Skeletal muscle cell (primary cell): ENCODE measurements around the gene MSI2.

Source experiments
- DNase-seq: peaks from one replicate; pipeline ENCODE4 v3.0.0-alpha.2; 2010; ENCODE audit warnings: low read depth
- H3K4me3 ChIP-seq: 2 replicates; pipeline ENCODE4 v1.5.1; 2011; ENCODE audit warnings: low read depth, mild to moderate bottlenecking, control low read depth, low read length, moderate library complexity

Gene MSI2

DNA sequence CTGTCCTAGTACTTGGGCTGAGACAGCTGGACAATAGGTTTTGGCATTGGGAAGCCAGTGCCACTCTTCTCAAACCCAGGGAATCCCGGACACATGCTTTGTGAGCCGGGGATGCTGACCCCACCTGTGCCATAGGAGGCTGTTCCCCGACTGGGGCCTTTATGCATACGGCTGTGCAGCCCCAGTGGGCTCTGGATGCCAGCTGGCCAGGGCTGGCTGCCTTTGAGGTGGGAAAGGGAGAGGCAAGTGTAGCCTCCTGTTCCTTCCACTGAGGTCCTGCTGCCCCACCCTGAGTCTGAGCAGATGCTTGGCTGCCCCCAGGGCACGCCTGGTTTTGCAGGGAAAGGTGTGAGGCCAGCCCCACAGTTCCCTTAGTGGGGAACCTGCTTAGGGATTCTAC, 383.1 kb downstream of the MSI2 start:
- H3K4me3 ChIP-seq = no peak overlapping the region
- DNase-seq = no peak

- no peak overlapping the region for H3K4me3 ChIP-seq
- DNase-seq = no peak
Observed at GRCh38 chr17:57640079-57640478, 383.8 kb downstream of the MSI2 start.

DNA sequence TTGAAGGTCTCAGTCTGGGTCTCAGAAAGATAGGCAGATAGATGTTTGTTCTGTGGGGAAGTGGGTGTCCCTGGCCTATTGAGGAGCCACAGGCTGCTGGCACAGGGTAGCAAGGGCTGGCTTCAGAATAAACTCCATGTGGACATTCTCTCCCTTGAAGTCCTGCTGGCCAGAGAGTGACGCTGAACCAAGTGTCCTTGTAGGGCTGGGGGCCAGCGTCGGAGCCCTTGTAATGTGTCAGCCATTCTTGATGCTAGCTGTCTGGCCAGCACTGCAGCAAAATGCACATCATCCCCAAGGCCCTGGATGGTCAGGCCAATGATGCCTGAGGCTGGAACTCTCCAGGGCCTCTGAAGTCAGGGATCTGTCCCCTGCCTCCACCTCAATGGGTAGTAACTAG, 385.4 kb downstream of the MSI2 start:
- H3K4me3 ChIP-seq = no peak overlapping the region
- no peak for DNase-seq

DNA sequence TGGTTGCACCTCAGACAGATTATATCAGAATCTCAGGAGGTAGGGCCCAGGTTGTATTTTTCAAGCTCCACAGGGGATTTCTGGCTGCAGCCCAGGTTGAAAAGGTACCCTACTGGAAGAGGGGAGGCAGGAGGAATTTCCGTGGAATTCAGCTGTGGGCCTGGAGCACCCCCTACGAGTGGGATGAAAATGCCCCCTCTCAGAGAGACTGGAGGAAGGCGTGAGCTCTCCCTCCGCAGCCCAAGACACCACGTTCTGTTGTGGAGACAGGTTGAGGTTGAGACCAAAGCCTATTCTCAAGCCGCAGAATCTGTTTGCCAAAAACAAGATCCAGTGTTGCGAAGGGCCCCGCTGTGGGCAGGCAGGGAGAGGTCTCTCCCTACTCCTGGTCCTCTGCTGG, 386.7 kb downstream of the MSI2 start:
- H3K4me3 ChIP-seq = no peak overlapping the region
- no peak for DNase-seq

DNA sequence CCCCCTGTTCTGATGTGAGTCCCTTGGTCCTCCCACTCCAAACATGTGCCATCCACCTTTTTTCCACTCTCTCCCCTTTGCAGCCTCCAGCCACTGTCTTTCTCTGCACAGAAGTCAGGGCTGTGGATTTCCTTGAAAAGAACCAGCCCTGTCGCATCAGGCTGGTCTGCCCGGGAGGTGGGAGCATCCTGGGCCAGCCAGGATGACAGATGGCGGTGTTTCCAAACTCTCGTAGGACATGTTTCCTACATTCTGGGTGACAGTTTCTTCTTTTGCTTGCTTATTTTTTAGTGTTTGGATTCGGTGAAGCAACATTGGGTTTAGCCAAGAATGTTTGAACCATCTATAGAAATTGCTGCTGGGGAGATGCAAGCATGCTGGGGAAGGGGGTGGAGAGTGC, 388.0 kb downstream of the MSI2 start:
- DNase-seq = no peak
- H3K4me3 ChIP-seq = no peak overlapping the region

- no peak overlapping the region for H3K4me3 ChIP-seq
- no peak for DNase-seq
Observed at GRCh38 chr17:57645950-57646665, 389.8 kb downstream of the MSI2 start.

DNA sequence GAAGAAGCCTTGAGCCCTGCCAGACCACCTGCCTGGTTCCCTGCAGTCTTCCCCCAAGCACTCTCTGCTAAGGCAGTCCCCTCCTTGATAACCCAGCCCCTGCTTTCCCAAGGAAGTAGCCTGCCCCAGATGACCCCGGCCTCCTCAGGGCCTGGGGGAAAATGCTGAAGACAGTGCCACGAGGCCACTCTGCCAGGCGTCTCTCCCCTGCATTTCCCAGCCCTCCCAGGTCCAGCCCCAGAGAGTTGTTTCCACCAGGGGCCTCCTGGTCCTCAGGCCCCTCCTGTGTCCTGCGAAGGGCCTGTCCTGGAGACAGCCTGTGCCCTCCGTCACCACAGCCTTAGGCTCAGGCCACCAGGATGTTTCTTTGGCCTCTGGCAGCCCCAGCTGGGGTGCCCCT, 392.4 kb downstream of the MSI2 start:
- H3K4me3 ChIP-seq = no peak overlapping the region
- DNase-seq = no peak

- H3K4me3 ChIP-seq = no peak overlapping the region
- DNase-seq = no peak
Observed at GRCh38 chr17:57649191-57649590, 392.9 kb downstream of the MSI2 start.

DNA sequence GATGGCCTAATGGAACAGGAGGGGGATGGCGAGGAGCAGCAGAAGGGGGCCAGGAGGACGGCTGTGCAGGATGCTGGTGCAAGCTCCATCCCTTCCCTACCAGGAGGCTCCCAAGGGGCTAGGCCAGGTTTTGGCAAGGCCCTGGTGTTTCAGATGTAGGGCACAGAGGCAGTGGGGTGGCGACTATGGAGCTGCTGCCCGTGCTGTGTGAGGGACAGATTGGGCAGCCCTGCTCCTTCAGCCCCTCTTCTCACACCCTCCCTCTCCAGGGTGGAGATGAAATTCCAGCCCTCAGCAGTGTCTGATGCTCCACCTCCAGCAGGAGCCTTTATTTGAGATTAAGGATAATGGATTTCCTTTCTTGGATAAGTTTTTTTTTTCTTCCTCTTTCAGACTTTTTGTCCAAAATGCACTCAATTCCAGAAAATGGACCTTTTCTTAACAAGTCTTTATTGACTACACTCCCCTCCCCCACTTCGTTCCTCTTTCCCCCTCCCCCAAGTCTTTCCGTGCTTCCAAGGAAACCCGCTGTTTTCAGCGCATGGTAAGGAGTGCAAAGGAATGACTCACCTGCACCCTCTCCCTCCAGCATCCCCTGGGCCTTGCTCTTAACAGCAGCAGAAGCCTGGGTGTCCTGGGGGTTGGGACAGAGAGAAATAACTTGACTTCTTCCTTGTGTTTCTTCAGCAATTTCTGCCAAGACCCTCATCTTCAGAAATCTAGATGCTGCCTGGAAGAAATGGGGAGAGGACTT, 393.6 kb downstream of the MSI2 start:
- H3K4me3 ChIP-seq = no peak overlapping the region
- DNase-seq = no peak

GRCh38 chr17:57650548-57650947, 394.2 kb downstream of the MSI2 start:
- H3K4me3 ChIP-seq = no peak overlapping the region
- no peak for DNase-seq

DNA sequence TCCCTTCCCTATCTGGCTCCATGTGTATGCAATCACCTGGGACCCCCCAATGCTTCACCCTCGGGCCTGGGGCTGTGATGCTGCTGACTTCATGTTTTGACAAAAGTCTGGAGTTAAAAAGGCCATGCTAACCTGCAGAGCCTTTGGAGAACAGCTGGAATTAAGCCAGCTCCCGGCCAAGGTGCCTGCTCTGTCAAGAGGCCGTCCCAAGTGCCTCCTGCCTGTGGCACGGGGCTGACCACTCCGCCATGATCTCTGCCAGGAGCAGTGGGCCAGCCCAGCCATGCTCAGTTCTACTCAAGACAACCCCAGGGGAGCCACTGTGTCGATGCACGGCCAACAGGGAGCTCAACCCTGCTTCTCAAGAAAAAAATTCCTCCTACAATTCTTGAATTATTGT, 395.1 kb downstream of the MSI2 start:
- no peak overlapping the region for H3K4me3 ChIP-seq
- no peak for DNase-seq

DNA sequence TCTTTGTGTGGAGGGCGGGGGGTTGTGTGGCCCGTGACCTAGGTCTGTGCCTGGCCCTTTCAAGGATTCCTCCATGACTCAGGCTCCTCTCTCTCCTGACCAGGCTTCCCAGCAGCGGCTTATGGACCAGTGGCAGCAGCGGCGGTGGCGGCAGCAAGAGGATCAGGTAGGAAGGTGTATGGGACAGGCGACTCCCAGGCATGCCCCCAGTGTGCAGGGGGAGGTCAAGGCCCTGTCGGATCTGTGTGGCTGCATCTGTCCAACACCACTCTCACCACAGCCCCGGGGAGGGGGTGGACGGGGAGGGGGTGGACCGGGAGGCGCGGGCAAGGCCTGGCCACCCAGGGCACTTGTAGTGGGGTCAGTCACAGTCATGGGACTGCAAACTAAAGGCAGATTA, 395.7 kb downstream of the MSI2 start:
- DNase-seq = no peak
- H3K4me3 ChIP-seq = no peak overlapping the region

DNA sequence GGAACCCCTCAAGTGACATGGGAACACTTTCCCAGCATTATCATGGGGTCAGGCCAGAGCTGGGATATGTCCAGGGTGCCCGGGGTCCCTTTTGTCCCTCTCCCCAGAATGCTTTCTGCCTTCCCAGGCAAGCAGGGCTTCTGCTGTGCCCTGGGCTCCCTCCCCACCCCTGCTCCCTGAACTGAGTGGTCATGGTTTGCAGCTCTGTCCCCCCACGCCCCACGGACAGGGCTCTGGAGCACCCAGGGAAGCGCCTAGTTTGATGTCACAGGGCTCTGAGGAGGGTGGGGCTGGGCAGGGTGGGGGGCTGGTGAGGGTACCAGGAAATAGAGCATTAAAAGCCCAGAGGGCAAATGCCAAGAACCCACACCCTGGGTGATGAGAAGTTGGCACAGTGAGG, 396.5 kb downstream of the MSI2 start:
- no peak overlapping the region for H3K4me3 ChIP-seq
- no peak for DNase-seq

- H3K4me3 ChIP-seq = no peak overlapping the region
- DNase-seq = no peak
Observed at GRCh38 chr17:57653279-57653678, 397.0 kb downstream of the MSI2 start.

DNA sequence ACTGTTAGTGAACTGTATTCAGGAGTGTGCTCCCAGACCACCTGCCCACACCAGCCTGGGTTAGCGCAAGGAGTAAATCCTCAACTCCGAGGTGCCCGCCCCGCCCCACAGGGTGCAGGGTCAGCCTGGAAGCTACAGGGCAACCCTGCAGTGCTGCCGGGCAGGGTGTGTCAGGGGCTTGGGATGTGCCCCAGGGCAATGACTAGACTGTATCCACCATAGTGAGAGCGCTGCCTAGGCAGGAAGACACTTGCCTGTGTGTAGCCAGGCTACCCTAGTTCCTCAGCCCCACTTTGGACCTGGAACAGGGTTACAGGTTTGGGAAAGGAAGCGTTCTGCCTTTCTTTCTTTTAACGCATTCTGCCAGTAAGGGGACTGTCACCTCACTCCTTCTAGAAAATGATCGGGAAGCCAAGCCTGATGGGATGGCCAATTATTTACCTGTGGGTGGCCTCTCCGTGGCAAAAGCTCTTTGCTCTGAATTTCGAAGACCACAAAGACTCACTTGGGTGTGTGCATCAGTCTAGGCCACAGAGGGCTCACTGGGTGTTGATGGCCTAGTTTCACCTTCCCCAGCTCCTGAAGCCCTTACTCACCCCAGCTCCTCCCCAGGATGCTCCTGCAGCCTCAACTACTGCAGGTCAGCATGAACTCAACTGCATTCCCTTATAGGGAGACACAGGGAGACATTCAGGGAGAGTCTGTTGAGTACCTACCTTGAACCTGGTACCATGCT, 397.9 kb downstream of the MSI2 start:
- no peak overlapping the region for H3K4me3 ChIP-seq
- DNase-seq = no peak

GRCh38 chr17:57655553-57655952, 399.2 kb downstream of the MSI2 start:
- DNase-seq = no peak

DNA sequence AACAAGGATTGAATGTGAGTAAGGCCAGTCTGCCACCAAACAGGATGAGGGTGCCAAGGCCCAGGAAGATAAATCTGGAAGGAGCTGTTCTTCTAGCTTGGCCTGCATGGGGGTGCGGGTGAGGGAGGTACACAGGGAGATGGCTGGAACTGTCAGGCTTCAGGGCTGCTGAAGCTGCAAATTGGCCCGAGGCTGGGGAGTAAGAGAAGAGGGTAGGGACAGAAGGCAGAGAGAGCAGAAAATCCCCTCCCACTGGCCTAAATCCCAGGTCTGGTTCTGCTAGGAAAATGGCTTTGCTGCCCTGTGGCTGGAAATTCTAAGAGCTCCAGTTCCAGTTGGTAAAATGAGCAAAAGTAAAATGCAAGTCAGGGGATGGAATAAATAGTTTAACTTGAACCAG, 400.9 kb downstream of the MSI2 start:
- DNase-seq = no peak

More at GRCh38 chr17:57655553-57655952, 399.2 kb downstream of the MSI2 start:
- H3K4me3 ChIP-seq = no peak overlapping the region

GRCh38 chr17:57662041-57662440, 405.7 kb downstream of the MSI2 start:
- DNase-seq = no peak
- H3K4me3 ChIP-seq = no peak overlapping the region

More for the DNA sequence above, 400.9 kb downstream of the MSI2 start:
- no peak overlapping the region for H3K4me3 ChIP-seq

GRCh38 chr17:57662644-57663308, 406.5 kb downstream of the MSI2 start:
- DNase-seq = peak; percentile 97
- peak overlapping the region; percentile 20 for H3K4me3 ChIP-seq
